ENCODE measurements around the gene TRABD2B.

The TRABD2B gene

GRCh38 chr1:47732489-47732888 is 264.7 kb downstream of the TRABD2B start:
- Histone ChIP-seq H3K9me3 (ENCODE audit: control insufficient read depth in 1 of 2, low read length in 2 of 2) (no peaks in the 10 kb centered on the region), H3K36me3 (ENCODE audit: control insufficient read depth in 1 of 2, insufficient read depth in 2 of 2, low read length in 2 of 2) (no peaks in the 10 kb centered on the region), H3K27ac (ENCODE audit: low read depth, low read length) (no peak overlapping the region), H3K9ac (ENCODE audit: low read depth in 1 of 2, low read length in 2 of 2) (no peak overlapping the region), H3K27me3 (ENCODE audit: control insufficient read depth in 1 of 2, insufficient read depth in 2 of 2, low read length in 2 of 2) (no peaks in the 10 kb centered on the region), H3K4me3 (ENCODE audit: low read depth in 1 of 2, low read length in 2 of 2) (no peak overlapping the region), H3K4me1 (ENCODE audit: control insufficient read depth in 1 of 2, insufficient read depth in 2 of 2, low read length in 2 of 2) (peaks cover 14 to 16% of the 10 kb centered on the region in 2 donors)

- H3K36me3 ChIP-seq (ENCODE audit: control insufficient read depth in 1 of 2, insufficient read depth in 2 of 2, low read length in 2 of 2): no peaks in the 10 kb centered on the region
- no peaks in the 10 kb centered on the region for H3K27me3 ChIP-seq (ENCODE audit: control insufficient read depth in 1 of 2, insufficient read depth in 2 of 2, low read length in 2 of 2)
Observed at GRCh38 chr1:47731730-47732129, 265.5 kb downstream of the TRABD2B start.

DNA sequence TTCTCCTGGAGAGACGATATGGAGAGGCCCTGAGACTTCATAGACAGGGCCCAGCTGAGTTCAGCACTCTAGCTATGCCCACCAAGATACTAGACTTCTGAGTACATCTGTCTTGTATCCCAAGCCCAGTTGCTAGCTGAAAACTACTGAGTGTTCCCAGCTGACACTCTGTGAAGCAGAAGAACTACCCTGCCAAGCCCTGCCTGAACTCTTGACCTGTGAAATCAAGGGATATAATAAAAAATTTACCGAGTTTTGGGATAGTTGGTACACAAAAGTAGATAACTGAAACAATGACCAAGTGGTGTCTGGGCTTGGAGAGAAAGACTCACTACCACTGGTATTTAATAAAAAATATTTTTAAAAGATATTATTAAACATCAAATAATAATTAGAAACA is 267.5 kb downstream of the TRABD2B start:
- H3K4me3 ChIP-seq (ENCODE audit: low read depth in 1 of 2, low read length in 2 of 2): no peak overlapping the region
- H3K27ac ChIP-seq (ENCODE audit: low read depth, low read length): no peak overlapping the region

More at GRCh38 chr1:47731730-47732129, 265.5 kb downstream of the TRABD2B start:
- no peaks in the 10 kb centered on the region for H3K9me3 ChIP-seq (ENCODE audit: control insufficient read depth in 1 of 2, low read length in 2 of 2)
- no peak overlapping the region for H3K9ac ChIP-seq (ENCODE audit: low read depth in 1 of 2, low read length in 2 of 2)
- no peak overlapping the region for H3K27ac ChIP-seq (ENCODE audit: low read depth, low read length)
- no peak overlapping the region for H3K4me3 ChIP-seq (ENCODE audit: low read depth in 1 of 2, low read length in 2 of 2)
- H3K4me1 ChIP-seq (ENCODE audit: control insufficient read depth in 1 of 2, insufficient read depth in 2 of 2, low read length in 2 of 2): peaks cover 19% of the 10 kb centered on the region in 2 donors

GRCh38 chr1:47727697-47728085 is 269.5 kb downstream of the TRABD2B start:
- Histone ChIP-seq H3K36me3 (ENCODE audit: control insufficient read depth in 1 of 2, insufficient read depth in 2 of 2, low read length in 2 of 2) (no peaks in the 10 kb centered on the region), H3K27ac (ENCODE audit: low read depth, low read length) (peak overlapping the region; percentile 2), H3K27me3 (ENCODE audit: control insufficient read depth in 1 of 2, insufficient read depth in 2 of 2, low read length in 2 of 2) (peaks cover 12 to 13% of the 10 kb centered on the region in 2 donors), H3K4me1 (ENCODE audit: control insufficient read depth in 1 of 2, insufficient read depth in 2 of 2, low read length in 2 of 2) (peaks cover 42 to 44% of the 10 kb centered on the region in 2 donors), H3K9me3 (ENCODE audit: control insufficient read depth in 1 of 2, low read length in 2 of 2) (no peaks in the 10 kb centered on the region), H3K9ac (ENCODE audit: low read depth in 1 of 2, low read length in 2 of 2) (peak overlapping the region in 1 of 2 donors; percentile 16), H3K4me3 (ENCODE audit: low read depth in 1 of 2, low read length in 2 of 2) (peak overlapping the region in 1 of 2 donors; percentile 0)

More for the DNA sequence above, 267.5 kb downstream of the TRABD2B start:
- H3K4me1 ChIP-seq (ENCODE audit: control insufficient read depth in 1 of 2, insufficient read depth in 2 of 2, low read length in 2 of 2): peaks cover 24 to 32% of the 10 kb centered on the region in 2 donors
- no peaks in the 10 kb centered on the region for H3K9me3 ChIP-seq (ENCODE audit: control insufficient read depth in 1 of 2, low read length in 2 of 2)
- peaks cover 2 to 5% of the 10 kb centered on the region in 2 donors for H3K27me3 ChIP-seq (ENCODE audit: control insufficient read depth in 1 of 2, insufficient read depth in 2 of 2, low read length in 2 of 2)
- H3K9ac ChIP-seq (ENCODE audit: low read depth in 1 of 2, low read length in 2 of 2): no peak overlapping the region
- H3K36me3 ChIP-seq (ENCODE audit: control insufficient read depth in 1 of 2, insufficient read depth in 2 of 2, low read length in 2 of 2): no peaks in the 10 kb centered on the region

GRCh38 chr1:47727051-47727696 is 270.0 kb downstream of the TRABD2B start:
- H3K4me3 ChIP-seq (ENCODE audit: low read depth in 1 of 2, low read length in 2 of 2): peak overlapping the region in 1 of 2 donors; percentile 0
- peaks cover 42 to 47% of the 10 kb centered on the region in 2 donors for H3K4me1 ChIP-seq (ENCODE audit: control insufficient read depth in 1 of 2, insufficient read depth in 2 of 2, low read length in 2 of 2)
- H3K27me3 ChIP-seq (ENCODE audit: control insufficient read depth in 1 of 2, insufficient read depth in 2 of 2, low read length in 2 of 2): peaks cover 12 to 13% of the 10 kb centered on the region in 2 donors
- H3K36me3 ChIP-seq (ENCODE audit: control insufficient read depth in 1 of 2, insufficient read depth in 2 of 2, low read length in 2 of 2): no peaks in the 10 kb centered on the region
- H3K9me3 ChIP-seq (ENCODE audit: control insufficient read depth in 1 of 2, low read length in 2 of 2): no peaks in the 10 kb centered on the region
- H3K9ac ChIP-seq (ENCODE audit: low read depth in 1 of 2, low read length in 2 of 2): peak overlapping the region in 1 of 2 donors; percentile 16
- H3K27ac ChIP-seq (ENCODE audit: low read depth, low read length): peak overlapping the region; percentile 3

DNA sequence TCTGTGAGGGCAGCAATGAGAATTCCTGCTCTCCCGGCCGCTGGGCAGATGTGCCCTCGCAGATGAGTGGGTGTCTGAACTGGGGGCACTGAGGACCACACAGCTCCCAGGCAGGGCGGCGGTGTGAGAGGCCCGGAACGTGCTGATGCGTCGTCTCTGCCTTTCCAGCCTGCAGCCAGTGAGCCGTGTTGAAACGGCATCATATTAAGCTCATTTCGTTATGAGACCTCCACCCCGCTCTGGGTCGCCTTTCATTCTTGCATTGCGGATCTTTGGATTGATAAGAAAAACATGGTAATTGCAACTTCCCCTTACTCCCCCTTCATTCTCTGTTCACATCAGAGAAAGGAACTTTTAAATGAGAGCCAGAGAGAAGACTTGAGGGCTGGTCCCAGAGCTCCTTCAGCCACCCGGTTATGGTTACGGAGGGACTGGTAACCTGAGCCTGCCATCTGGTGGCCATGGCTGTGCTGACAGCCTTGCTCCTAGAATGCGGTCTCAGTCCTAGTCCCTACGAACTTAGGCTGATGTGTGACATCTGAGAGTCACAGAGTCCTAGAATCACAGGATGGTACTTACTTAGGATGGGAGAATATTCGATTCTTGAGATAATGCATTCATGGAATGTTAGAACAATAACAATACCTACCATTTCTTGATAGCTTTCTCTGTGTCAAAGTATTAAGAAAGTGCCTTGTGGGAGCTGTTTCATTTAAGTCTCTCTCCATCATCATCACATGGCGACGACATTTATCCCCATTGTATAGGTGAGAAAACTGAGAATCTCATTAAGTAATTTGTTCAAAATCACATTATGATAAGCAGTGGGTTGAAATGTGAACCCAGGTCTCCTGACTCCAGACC is 271.0 kb downstream of the TRABD2B start:
- Histone ChIP-seq H3K9ac (ENCODE audit: low read depth in 1 of 2, low read length in 2 of 2) (no peak overlapping the region), H3K27me3 (ENCODE audit: control insufficient read depth in 1 of 2, insufficient read depth in 2 of 2, low read length in 2 of 2) (peaks cover 12 to 13% of the 10 kb centered on the region in 2 donors), H3K4me1 (ENCODE audit: control insufficient read depth in 1 of 2, insufficient read depth in 2 of 2, low read length in 2 of 2) (peaks cover 42 to 47% of the 10 kb centered on the region in 2 donors), H3K27ac (ENCODE audit: low read depth, low read length) (peak overlapping the region; percentile 3), H3K4me3 (ENCODE audit: low read depth in 1 of 2, low read length in 2 of 2) (peak overlapping the region; percentile 12 to 30), H3K36me3 (ENCODE audit: control insufficient read depth in 1 of 2, insufficient read depth in 2 of 2, low read length in 2 of 2) (no peaks in the 10 kb centered on the region), H3K9me3 (ENCODE audit: control insufficient read depth in 1 of 2, low read length in 2 of 2) (no peaks in the 10 kb centered on the region)

- Histone ChIP-seq H3K4me1 (ENCODE audit: control insufficient read depth in 1 of 2, insufficient read depth in 2 of 2, low read length in 2 of 2) (peaks cover 42 to 47% of the 10 kb centered on the region in 2 donors), H3K4me3 (ENCODE audit: low read depth in 1 of 2, low read length in 2 of 2) (no peak overlapping the region), H3K27me3 (ENCODE audit: control insufficient read depth in 1 of 2, insufficient read depth in 2 of 2, low read length in 2 of 2) (peaks cover 12 to 13% of the 10 kb centered on the region in 2 donors)
Observed at GRCh38 chr1:47725511-47725991, 271.6 kb downstream of the TRABD2B start.

DNA sequence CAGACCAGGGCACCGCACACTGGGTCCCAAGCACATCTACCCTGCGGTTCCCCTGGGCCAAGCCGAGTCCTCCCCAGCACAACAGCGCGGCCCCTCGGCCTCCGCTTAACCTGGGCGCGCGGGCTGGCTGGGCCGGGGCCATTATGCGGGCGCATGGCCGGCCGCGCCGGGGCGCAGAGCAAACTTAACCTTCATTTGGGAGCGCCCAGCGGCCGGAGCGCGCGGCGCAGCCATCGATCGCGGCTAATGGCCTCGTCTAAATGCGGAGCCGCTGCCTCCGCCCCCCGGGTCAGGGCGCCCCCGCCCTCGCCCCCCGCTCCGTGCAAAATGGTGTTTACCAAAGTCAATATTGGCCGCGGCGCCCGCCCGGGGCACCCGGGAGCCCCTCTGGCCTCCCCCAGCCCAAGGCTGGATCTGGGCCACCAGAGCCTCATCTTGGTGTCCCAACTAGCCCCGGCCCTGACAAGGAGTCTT is 272.1 kb downstream of the TRABD2B start:
- Histone ChIP-seq H3K36me3 (ENCODE audit: control insufficient read depth in 1 of 2, insufficient read depth in 2 of 2, low read length in 2 of 2) (no peaks in the 10 kb centered on the region), H3K9me3 (ENCODE audit: control insufficient read depth in 1 of 2, low read length in 2 of 2) (no peaks in the 10 kb centered on the region), H3K27ac (ENCODE audit: low read depth, low read length) (no peak overlapping the region), H3K9ac (ENCODE audit: low read depth in 1 of 2, low read length in 2 of 2) (no peak overlapping the region), H3K27me3 (ENCODE audit: control insufficient read depth in 1 of 2, insufficient read depth in 2 of 2, low read length in 2 of 2) (peaks cover 12 to 13% of the 10 kb centered on the region in 2 donors), H3K4me1 (ENCODE audit: control insufficient read depth in 1 of 2, insufficient read depth in 2 of 2, low read length in 2 of 2) (peaks cover 42 to 47% of the 10 kb centered on the region in 2 donors), H3K4me3 (ENCODE audit: low read depth in 1 of 2, low read length in 2 of 2) (no peak overlapping the region)

More at GRCh38 chr1:47725511-47725991, 271.6 kb downstream of the TRABD2B start:
- no peak overlapping the region for H3K9ac ChIP-seq (ENCODE audit: low read depth in 1 of 2, low read length in 2 of 2)
- no peak overlapping the region for H3K27ac ChIP-seq (ENCODE audit: low read depth, low read length)
- H3K36me3 ChIP-seq (ENCODE audit: control insufficient read depth in 1 of 2, insufficient read depth in 2 of 2, low read length in 2 of 2): no peaks in the 10 kb centered on the region
- no peaks in the 10 kb centered on the region for H3K9me3 ChIP-seq (ENCODE audit: control insufficient read depth in 1 of 2, low read length in 2 of 2)

- Histone ChIP-seq H3K9me3 (ENCODE audit: control insufficient read depth in 1 of 2, low read length in 2 of 2) (no peaks in the 10 kb centered on the region), H3K27ac (ENCODE audit: low read depth, low read length) (no peak overlapping the region), H3K36me3 (ENCODE audit: control insufficient read depth in 1 of 2, insufficient read depth in 2 of 2, low read length in 2 of 2) (no peaks in the 10 kb centered on the region), H3K27me3 (ENCODE audit: control insufficient read depth in 1 of 2, insufficient read depth in 2 of 2, low read length in 2 of 2) (peaks cover 12 to 13% of the 10 kb centered on the region in 2 donors), H3K9ac (ENCODE audit: low read depth in 1 of 2, low read length in 2 of 2) (no peak overlapping the region), H3K4me3 (ENCODE audit: low read depth in 1 of 2, low read length in 2 of 2) (no peak overlapping the region), H3K4me1 (ENCODE audit: control insufficient read depth in 1 of 2, insufficient read depth in 2 of 2, low read length in 2 of 2) (peaks cover 42 to 47% of the 10 kb centered on the region in 2 donors)
Observed at GRCh38 chr1:47724432-47724999, 272.7 kb downstream of the TRABD2B start.

Data from duodenal mucosa (tissue), 2 donors.